ENCODE data around the gene GSTP1.
"Not testable (repeated sequence)": the region's sequence is repeated elsewhere in the genome, so short reads cannot be mapped to it uniquely, and the experiment has no call there.

Gene GSTP1

DNA sequence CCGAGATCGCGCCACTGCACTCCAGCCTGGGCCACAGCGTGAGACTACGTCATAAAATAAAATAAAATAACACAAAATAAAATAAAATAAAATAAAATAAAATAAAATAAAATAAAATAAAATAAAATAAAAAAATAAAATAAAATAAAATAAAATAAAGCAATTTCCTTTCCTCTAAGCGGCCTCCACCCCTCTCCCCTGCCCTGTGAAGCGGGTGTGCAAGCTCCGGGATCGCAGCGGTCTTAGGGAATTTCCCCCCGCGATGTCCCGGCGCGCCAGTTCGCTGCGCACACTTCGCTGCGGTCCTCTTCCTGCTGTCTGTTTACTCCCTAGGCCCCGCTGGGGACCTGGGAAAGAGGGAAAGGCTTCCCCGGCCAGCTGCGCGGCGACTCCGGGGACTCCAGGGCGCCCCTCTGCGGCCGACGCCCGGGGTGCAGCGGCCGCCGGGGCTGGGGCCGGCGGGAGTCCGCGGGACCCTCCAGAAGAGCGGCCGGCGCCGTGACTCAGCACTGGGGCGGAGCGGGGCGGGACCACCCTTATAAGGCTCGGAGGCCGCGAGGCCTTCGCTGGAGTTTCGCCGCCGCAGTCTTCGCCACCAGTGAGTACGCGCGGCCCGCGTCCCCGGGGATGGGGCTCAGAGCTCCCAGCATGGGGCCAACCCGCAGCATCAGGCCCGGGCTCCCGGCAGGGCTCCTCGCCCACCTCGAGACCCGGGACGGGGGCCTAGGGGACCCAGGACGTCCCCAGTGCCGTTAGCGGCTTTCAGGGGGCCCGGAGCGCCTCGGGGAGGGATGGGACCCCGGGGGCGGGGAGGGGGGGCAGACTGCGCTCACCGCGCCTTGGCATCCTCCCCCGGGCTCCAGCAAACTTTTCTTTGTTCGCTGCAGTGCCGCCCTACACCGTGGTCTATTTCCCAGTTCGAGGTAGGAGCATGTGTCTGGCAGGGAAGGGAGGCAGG lies at the start of gene GSTP1:
GSTP1 (plus strand) TSS at position 566 of the 958 bp plus-strand sequence; CDS start at position 598, 32 bp downstream.
- peak; percentile 63 to 77 for DNase-seq (ENCODE audit: low read depth in 1 of 2, low spot score in 1 of 2)

DNA sequence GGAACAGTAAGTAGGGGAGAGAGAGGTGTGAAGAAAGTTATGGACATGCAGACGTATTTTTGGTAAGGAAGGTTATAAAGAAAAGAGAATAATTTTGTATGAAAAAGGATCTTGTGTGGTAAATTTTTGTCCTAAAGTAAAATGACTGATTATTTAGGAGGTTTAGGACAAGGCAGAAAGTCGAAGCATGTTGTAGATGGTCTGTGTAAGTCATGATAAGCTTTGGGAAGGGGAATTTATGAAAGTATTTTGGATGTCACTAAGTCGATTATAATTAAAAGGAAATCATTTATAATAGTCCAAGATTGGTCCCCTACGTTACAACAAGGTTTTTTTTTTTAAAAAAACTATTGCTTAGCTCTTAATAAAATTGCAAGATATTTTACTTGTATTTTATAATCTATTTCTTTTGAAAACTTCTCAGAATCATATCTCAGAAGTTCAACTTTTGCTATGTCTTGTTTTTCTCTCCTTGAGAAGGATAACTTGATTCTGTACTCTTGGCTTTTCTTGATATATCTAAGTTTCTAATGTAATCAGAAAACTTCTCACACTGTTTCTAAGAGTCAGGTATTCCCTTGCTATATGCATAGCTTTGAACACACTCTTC lies 49.4 kb upstream of the GSTP1 start:
- no peak for DNase-seq (ENCODE audit: low read depth in 1 of 2, low spot score in 1 of 2)

DNA sequence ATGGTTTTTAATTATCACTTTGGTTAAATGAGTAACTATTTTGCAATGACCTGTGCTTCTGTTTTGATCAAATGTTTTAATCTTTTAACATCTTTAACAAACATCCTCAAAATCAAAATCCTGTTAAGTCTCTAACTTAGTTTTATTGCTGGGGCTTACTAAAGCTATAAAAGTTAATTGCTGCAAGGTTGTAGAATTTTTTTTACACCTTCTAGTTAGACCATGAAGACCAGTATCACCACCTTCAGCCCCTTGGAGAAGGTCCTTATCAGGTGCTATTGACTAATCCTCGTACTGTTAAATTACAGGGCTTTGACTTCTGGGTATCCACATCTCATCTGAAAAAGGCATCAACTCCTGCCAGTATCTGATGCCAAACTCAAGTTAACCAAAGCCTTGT lies 48.1 kb upstream of the GSTP1 start:
- DNase-seq (ENCODE audit: low read depth in 1 of 2, low spot score in 1 of 2) = no peak

DNA sequence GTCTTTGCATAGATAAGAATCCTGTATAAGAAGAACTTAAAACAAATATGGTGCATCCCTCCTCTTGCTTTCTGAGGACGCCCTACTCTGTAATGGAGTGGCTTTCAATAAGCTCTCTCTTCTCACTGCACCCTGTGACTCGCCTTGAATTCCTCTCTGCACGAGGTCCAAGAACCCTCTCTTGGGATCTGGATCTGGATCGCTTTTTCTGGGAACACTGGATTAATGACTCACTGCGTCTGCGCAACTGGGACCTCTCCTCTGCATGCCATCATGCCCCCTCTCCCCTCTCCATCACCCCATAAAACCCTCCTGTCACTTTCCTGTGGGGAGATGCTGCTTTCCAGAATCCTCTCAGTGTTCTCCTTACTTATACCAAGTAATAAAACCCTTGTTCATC lies 45.3 kb upstream of the GSTP1 start:
- no peak for DNase-seq (ENCODE audit: low read depth in 1 of 2, low spot score in 1 of 2)

DNA sequence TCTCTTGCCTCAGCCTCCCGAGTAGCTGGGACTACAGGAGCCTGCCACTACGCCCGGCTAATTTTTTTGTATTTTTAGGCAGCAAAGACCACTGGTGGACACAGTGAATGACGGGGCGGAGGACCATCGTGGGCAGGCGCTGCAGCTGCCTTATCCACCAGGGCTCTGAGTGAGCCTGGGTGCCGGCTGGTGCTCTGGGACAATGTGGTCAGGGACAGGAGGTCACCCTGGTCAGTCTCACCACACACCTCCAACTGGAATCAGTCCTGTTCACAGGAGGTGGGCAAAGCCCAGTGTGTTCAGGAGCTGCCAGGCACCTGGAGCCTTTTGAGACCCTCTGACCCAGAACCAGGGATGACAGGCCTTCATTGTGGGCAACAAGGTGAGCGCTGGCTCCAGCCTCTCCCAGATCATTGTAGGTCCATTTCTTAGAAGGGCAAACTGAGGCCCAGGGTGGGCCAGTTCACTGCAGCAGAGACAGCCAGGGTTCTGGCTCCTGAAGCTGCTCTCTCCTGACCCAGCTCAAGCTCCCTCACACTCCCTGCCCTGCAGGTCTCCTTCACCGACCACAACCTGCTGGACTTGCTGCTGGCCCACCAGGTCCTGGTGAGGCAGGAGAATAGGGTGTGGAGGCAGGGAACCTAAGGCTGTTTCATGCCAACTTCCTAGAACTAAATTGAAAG lies 44.6 kb upstream of the GSTP1 start:
- DNase-seq (ENCODE audit: low read depth in 1 of 2, low spot score in 1 of 2) = no peak

DNA sequence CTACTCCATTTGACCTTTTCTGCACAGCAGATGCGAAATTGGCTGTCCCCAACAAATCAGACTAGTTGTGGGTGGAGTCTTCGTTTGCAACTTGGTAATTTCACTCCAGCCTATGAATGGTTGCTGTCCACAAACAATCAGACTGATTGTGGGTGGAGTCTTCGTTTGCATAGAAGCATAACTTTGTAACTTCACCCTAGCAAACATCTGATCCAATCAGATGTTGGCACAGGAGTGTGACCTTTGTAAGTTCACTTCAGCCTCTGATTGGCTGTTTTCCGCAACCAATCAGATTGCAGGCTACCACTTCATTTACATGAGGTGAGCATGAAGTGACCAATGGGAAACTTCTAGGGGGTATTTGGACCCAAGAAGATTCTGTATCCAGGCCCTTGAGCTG lies 44.1 kb upstream of the GSTP1 start:
- DNase-seq (ENCODE audit: low read depth in 1 of 2, low spot score in 1 of 2) = no peak

DNA sequence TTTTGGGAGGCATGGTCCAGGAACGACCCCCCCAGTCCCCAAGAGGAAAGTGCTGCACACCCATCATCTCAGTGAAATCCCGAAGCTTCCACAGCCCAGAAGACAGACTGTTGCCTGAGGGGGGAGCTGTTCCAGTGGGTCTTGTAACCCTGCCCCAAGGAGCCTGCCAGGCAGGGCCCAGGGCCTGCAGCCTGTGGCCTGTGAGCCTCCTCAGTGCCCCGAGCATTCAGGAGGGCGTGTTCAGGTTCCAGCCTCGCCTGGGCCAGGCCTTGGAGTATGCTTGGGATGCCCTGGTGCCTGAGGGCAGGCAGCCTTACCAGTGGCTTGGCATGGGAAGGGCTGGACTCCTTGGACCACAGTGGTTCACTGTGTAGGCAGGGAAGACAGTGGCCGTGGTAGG lies 42.4 kb upstream of the GSTP1 start:
- DNase-seq (ENCODE audit: low read depth in 1 of 2, low spot score in 1 of 2) = no peak

DNA sequence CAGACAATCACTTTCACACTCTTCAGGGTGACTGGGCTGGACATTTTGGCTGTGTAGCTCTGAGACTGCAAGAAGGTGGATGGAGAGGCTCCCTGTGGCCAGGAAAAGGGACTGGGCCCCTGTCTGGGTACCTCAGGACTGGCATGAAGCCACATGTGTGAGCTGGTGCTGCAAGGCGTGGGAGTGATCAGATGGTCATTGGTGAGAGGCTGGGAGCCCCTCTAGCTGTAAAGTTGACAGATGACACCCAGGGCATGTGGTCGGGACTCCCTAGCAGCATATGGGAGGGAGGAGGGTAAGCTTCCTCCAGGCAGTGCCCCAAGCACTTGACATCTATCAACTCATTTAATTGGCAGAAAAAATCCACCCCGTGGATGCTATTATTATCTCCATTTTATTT lies 41.4 kb upstream of the GSTP1 start:
- DNase-seq (ENCODE audit: low read depth in 1 of 2, low spot score in 1 of 2) = no peak

DNA sequence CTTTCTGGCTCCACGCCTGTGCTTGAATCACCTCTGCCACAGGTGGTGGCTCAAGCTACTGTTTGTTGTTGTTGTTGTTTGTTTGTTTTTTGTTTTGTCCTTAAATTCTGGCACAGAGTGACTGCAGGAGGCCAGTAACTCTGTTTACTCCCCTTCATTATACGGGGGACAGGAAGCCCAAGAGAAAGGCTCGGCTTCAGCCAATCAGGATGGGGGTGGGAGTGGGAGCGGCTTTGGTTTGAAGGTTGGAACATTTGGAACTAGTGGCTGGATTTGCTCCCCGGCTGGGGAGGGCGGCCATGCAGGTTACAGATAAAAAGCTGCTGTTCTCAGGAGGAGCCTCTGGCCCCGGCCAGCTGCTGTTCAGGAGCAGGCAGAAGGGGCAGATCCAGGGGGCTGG lies 40.6 kb upstream of the GSTP1 start:
- DNase-seq (ENCODE audit: low read depth in 1 of 2, low spot score in 1 of 2) = no peak

DNA sequence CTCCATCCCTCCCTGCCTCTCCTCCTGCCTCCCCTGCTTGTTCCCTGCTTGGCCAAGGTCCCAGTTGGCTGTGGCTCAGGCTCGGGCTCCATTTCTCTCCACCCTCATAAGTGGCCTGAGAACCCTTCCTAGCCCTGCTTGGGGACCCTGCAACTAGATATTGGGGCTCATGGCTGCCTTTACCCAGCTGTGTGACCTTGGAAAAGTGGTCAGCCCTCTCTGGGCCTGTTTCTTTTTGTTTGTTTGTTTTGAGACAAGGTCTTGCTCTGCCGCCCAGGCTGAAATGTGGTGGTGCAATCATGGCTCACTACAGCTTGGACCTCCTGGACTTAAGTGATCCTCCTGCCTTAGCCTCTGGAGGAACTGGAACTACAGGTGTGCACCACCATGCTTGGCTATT lies 40.0 kb upstream of the GSTP1 start:
- DNase-seq (ENCODE audit: low read depth in 1 of 2, low spot score in 1 of 2) = no peak

DNA sequence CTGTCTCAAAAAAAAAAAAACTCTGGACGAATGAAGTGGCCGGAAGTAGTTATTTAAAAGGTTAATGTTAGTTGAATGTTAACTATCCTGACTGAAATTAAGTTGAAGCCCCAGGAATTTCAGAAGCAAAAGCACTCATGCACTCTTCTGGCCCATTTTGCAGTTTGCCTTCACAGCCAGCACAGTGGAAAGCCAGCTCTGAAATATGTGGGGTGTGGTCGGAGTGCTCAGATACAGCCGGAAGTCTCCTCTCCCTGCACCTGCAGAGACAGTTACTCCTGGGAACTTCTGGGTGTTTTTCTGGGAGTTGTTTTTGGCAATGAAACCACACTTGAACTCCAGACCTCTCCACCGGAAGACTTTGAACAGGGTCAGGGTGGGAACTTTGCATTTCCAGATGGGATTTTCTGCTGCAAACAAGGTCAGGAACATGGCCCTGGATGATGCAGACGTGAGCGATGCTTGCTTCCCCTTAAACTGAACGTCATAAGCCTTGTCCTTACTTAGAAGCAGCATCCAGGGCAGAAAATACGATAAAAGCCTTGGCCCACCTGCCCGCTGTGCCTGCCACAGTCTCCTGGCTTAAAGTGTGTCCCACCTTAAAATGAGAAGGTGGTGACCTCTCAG lies 38.9 kb upstream of the GSTP1 start:
- no peak for DNase-seq (ENCODE audit: low read depth in 1 of 2, low spot score in 1 of 2)

DNA sequence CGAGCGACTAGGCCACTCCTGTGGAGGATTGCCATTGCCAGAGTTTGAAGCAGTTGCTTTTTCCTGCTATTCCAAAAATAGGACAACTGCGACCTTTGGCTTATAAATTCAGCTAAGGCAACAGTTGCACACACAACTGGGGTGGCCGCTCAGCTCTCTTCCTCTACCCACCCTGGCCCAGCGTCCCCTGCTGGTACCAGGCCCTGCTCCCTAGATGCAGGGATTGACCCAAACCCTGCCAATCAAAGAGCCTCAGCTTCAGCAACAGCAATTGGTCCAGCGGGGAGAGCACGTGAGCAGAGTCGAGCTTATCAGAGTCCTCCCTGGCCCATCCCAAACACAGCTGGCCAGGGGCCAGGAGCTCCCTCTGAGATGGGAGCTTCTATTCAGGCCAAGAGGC lies 38.3 kb upstream of the GSTP1 start:
- no peak for DNase-seq (ENCODE audit: low read depth in 1 of 2, low spot score in 1 of 2)

DNA sequence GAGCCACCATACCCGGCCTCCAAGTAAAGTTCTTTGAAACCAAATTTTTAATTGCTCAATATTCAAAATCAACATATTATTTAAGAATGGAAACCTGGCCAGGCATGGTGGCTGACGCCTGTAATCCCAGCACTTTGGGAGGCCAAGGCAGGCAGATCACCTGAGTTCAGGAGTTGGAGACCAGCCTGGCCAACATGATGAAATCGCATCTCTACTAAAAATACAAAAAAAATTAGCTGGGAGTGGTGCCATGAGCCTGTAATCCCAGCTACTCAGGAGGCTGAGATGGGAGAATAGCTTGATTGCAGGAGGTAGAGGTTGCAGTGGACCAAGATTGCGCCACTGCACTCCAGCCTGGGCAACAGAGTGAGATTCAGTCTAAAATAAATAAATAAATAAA lies 35.5 kb upstream of the GSTP1 start:
- DNase-seq (ENCODE audit: low read depth in 1 of 2, low spot score in 1 of 2) = not testable (repeated sequence)

DNA sequence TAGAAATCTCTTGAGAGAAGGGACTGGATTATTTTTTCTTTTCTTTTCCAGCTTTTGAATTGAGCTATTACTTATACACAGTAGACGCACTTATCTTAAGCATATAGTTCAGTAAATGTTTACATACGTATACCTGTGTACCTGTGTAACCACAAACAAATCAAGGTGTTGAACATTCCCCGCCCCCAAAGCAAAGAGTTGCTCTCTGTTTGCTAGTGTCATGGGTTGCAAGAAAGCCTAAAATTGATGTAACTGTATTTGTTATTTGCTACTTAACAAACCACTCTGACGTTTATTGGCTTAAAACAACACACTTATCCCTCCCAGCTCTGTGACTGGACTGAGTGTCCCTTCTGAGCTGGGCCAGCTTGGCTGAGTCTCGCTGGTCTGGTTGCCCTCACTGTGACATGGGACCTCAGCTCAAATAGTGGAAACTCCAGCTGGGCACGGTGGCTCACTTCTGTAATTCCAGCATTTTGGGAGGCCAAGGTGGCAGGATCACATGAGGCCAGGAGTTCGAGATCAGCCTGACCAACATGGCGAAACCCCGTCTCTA lies 35.0 kb upstream of the GSTP1 start:
- no peak for DNase-seq (ENCODE audit: low read depth in 1 of 2, low spot score in 1 of 2)

DNA sequence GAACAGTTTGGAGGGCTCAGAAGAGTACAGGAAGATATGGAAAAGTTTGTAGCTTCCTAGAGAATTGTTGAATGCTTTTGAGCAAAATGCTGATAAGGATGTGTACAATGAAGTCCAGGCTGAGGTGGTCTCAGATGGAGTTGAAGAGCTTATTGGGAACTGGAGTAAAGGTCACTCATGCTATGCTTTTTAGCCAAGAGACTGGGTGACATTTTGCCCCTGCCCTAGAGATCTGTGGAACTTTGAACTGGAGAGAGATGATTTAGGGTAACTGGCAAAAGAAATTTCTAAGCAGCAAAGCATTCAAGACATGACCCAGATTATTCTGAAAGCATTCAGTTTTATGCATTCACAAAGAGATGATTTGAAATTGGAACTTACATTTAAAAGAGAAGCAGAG lies 32.5 kb upstream of the GSTP1 start:
- DNase-seq (ENCODE audit: low read depth in 1 of 2, low spot score in 1 of 2) = no peak

DNA sequence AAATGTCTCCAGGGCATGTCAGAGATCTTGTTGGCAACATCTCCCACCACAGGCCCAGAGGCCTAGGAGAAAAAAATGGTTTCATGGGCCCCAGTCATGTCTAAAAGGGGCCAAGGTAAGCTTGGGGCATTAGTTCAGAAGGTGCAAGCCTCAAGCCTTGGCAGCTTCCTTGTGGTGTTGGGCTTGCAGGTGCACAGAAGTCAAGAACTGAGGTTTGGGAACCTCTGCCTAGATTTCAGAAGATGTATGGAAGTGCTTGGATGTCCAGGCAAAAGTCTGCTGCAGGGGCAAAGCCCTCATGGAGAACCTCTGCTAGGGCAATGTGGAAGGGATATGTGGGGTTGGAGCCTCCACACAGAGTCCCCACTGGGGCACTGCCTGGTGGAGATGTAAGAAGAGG lies 31.9 kb upstream of the GSTP1 start:
- not testable (repeated sequence) for DNase-seq (ENCODE audit: low read depth in 1 of 2, low spot score in 1 of 2)

DNA sequence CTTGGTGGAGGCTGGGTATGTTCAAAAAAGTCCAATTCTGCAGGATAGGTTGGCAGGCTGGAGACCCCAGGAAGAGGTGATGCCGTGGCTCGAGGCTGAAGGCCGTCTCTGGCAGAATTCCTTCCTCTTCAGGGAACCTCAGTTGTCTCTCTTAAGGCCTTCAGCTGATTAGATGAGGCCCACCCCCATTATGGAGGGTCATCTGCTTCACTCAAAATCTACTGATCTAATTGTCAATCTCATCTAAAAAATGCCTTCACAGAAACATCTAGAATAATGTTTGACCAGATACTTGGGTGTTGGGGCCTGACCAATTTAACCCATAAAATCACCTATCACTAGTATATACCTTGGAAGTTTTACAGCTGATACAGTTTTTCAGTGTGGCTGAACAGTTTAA lies 27.4 kb upstream of the GSTP1 start:
- no peak for DNase-seq (ENCODE audit: low read depth in 1 of 2, low spot score in 1 of 2)

DNA sequence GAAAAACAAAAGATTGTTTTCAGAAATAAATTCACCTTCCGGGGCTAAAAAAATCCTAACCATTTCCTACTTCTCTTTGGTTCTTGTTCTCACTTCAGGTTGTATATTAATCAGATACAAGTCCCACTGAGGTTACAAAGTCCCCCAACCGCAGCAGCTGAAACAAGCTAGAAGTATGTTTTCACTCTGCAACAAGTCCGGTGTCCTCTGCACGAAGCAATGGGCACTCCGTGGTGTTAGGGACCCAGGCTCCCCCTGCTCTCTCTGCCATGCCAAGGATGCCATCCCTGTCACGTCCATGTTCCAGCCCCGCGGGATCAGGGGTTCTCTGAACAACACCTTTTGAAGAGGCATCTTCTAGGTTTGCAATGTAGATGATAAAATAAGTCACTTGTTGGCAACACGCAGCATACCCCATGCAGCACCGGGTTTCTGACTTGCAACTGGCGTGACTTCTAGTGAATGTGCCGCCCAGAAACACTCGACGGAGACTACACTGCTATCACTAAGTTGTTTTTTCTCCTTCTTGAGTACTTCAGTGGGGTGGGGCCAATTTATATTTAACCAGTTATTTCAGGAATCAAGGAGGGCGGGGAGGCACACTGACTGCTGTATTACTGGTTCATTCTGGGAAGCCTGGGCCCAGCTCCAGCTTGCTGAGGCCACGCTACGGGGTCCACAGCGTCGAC lies 25.4 kb upstream of the GSTP1 start:
- no peak for DNase-seq (ENCODE audit: low read depth in 1 of 2, low spot score in 1 of 2)

DNA sequence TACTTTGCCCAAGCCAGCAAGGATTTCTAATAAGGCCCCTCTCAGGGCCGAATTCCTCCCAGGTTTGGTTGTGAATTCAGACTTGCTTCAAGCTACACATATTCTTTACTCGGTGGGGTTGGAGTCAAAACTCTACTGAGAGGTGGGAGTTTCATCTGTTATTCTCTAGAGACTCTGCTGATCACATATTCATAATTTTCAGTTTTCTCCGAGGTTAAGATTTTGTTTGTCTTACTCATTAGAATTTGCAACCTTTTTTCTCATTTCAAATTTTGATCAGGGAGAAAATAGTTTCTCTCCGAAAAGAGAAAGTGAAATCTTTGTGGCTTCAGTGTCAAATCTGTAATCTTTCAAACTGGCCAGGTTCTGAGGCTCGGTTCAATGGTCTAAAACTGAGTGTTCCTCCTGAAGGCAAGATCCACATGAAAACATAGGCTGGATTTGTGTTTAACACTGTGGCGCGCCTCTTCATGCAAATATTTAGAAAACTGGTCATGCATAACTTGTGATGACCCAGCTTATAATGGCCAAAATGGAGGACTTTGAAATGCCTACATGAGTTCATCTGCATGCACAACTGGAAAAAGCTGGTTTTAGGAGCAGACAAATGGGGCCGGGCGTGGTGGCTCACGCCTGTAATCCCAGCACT lies 21.5 kb upstream of the GSTP1 start:
- no peak for DNase-seq (ENCODE audit: low read depth in 1 of 2, low spot score in 1 of 2)
